G401 (cell line): Measurements from ENCODE around the gene TTLL12. TPM values are rescaled to one million over a fixed set of nuclear protein-coding genes. Genes with fewer than 3 reads are reported as not detected.
"Not testable (repeated sequence)": the region's sequence is repeated elsewhere in the genome, so short reads cannot be mapped to it uniquely, and the experiment has no call there.

Experiments
- DNase-seq: peaks from one replicate; pipeline ENCODE4 v3.0.0-alpha.2; 2015; ENCODE audit warnings: low spot score
- in situ Hi-C: cut with HindIII; loops from 2 replicates; pipeline ENCODE4 v1.10.0; 2016; ENCODE audit warnings: low sequenced_read_pairs, mixed read lengths
- total RNA-seq: library from RNA; depleted of rRNA; stranded (reverse); fragments of >200 nt; shearing (Covaris generic); gene quantifications from 2 replicates; pipeline ENCODE4 v1.2.3, GENCODE V29; 2014

TTLL12 gene
- total RNA-seq, 1 experiment from 2014 or later, result 97.9 TPM

GRCh38 chr22:43162412-43163150 is 24.4 kb downstream of the TTLL12 start:
- DNase-seq, result no peak
- in situ Hi-C loops, result no loop called here

- in situ Hi-C loops, result no loop called here
- DNase-seq, result no peak
These were observed 26.3 kb downstream of the TTLL12 start for GRCh38 chr22:43160497-43161126.

DNA sequence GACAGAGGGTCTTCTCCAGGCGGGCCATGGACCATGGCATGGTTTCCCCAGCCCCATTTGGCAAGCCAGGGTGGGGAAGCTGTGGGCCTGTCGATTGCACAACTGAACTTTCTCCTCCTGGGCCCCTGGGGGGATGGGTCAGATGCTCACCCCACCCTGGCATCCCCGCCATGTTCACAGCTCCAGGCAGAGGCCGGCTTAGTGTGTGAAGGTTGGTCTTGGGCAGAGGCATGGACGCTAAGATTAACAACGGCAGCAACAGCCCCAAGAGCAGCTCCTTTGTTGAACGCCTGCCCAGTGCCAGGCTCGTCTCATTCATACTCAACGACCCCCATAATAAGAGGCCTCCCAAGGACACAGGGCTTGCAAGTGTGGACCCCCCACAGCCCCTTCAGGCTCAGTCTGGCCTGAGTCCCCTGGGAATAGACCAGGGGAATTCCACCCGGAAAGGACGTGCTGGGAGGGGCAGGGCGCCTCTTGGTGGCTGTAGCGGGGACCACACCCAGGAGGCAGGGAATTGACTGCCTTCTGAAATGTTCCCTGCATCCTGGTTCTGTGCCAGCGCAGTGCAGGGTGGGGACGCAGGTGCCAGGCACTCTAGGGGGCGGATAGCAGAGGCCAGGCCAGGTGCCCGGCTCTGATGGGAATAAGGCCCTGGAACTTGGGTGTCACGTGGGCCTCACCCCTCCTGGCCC is 27.3 kb downstream of the TTLL12 start:
- no peak for DNase-seq
- in situ Hi-C loops, result no loop called here

GRCh38 chr22:43158778-43159483 is 28.0 kb downstream of the TTLL12 start:
- in situ Hi-C loops, result no loop called here
- DNase-seq, result no peak

DNA sequence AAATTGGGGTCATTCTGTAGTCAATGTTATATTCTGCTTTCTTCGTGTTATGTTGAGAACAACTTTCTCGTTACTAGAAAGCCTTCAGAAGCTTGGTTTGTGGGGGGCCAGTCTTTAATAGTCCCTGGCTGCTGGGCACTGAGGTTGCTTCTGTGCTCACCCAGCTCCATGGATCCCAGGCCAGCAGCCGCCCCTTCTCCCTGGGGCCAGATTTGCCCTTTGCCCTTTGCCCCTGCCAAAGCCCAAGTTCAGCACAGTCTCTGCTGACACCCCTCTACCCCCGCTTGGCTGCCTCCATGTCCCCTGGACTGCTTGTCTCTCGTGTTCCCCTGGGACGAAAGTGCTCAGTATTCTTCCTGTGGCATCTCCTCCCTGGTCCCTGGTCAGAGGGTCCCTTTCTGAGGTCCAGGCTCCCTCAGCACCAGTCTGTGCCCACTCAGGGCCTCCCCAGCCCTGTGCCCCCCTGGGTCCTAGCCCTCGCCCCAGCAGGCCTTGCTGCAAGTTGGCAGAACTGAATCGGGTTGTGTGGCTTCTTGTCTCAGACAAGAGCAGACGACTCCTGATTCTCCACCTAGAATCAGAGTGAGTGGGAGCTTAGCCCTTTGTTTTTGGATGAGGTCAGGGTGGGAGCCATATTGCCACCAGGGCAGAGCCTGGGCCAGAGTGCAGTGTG is 28.9 kb downstream of the TTLL12 start:
- DNase-seq, result no peak
- in situ Hi-C loops, result no loop called here

DNA sequence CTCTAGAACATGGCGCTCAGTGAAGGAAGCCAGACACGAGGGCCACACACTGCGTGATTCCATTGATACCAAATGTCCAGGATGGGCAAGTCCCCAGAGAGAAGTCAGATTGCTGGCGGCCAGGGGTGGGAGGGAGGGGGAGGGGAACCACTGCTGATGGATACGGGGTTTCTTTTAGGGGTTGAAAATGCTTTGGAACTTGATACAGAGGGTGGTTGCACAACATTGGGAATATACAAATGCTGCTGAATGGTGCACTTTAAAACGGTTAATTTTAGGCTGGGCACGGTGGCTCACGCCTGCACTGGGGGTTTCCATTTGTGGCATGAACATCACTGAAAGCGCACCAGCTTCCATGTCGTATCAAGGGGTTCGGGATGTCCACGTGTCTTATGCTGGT is 30.5 kb downstream of the TTLL12 start:
- no peak for DNase-seq
- in situ Hi-C loops, result no loop called here

- DNase-seq, result no peak
- in situ Hi-C loops, result no loop called here
These were observed 31.1 kb downstream of the TTLL12 start for GRCh38 chr22:43155789-43156188.

- in situ Hi-C loops, result no loop called here
- no peak for DNase-seq
These were observed 31.9 kb downstream of the TTLL12 start for GRCh38 chr22:43154887-43155536.

DNA sequence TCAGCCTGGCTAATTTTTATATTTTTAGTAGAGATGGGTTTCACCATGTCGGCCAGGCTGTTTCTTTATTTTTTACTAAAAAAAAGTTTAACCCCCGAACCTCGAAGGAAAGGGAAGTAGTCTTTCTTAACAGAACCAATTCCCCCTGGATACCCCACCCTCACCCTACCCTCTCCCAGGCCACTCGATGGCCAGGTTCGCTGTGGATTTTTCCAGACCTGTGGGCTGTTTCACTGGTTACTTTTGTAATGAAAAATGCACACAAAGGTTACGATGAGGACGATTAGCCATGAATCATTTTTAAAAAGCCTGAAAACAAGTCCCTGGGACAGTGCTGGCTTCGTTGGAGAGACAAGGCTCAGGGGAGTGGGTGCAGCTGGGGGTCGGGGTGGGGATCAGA is 33.0 kb downstream of the TTLL12 start:
- DNase-seq, result no peak
- in situ Hi-C loops, result no loop called here

DNA sequence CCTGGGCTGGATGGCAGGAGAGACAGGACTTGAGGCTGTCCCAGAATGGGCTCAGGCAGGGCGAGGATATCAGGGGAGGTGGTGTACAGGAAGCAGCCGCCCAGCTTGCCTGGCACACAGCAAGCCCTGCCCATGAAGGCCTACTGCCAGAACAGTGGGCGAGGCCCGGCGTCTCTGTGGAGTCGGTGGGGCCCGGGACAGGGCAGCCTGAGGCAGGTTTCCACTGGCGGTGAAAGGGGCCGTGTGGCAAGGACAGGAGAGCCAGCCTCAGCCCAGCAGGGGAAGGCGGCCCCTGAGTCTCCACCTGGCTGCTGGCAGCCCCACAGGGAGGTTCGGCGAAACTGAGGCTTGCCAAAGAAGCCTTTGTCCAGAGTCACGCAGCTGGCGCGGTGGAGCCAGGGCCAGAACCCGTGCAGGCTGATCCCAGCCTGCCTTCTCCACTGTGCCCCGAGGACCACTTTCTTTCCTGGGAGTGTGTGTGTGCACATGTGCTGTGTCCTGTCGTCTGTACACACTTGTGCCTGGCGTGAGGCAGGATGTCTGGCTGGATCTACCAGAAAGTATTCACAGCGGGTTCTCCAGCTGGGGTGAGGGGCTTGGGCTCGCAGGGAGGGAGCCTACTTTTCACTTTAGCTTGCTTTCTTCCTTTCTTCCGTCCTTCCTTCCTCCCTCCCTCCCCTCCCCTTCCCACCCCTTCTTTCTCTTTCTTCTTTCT is 34.4 kb downstream of the TTLL12 start:
- DNase-seq, result no peak
- in situ Hi-C loops, result no loop called here

- DNase-seq, result no peak
- in situ Hi-C loops, result no loop called here
These were observed 35.0 kb downstream of the TTLL12 start for GRCh38 chr22:43152003-43152356.

- DNase-seq, result no peak
- in situ Hi-C loops, result no loop called here
These were observed 35.5 kb downstream of the TTLL12 start, which contains the start of gene TSPO for GRCh38 chr22:43151251-43152002. TSPO (plus strand) TSS chr22:43151559; CDS start chr22:43159239, 7,680 bp downstream.

- no peak for DNase-seq
- in situ Hi-C loops, result no loop called here
These were observed 36.2 kb downstream of the TTLL12 start for GRCh38 chr22:43150731-43151206.

DNA sequence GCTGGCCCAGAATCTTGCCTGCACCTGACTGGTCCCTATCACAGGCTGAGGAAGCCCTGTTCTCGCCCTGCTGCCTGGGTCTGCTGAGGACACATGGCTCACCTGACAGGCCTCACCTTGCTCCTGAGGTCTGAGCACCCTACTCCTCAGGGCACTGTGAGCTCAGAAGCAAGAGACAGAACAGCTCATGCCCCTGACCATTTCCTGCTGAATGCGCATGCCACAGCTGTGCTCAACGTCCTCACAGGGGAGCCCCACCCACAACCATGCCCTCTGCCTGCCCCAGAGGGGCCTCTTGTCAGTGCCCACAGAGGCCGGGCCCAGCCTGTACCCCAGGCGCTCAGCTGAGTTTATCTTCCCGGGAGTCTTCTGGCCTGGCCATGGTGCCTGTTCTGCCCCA is 38.4 kb downstream of the TTLL12 start:
- no peak for DNase-seq
- in situ Hi-C loops, result no loop called here

DNA sequence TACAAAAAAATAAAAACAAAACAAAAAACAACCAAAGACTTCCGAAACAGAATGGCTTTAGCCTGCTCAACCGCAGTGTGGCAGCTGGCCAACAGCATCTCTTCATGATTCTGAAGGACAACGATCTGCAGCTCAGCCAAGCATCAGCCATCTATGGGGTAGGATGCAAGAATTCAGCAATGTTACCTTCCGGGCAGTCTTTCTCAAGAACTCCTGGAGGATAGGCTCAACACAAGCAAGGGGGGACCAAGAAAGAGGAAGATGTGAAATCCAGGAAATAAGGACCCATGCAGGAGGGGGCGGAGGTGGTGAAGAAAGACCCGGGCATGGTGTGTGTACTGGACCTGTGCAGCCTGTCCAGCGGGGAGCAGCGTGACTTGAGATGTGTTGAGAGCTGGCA is 39.1 kb downstream of the TTLL12 start:
- DNase-seq, result no peak
- in situ Hi-C loops, result no loop called here

DNA sequence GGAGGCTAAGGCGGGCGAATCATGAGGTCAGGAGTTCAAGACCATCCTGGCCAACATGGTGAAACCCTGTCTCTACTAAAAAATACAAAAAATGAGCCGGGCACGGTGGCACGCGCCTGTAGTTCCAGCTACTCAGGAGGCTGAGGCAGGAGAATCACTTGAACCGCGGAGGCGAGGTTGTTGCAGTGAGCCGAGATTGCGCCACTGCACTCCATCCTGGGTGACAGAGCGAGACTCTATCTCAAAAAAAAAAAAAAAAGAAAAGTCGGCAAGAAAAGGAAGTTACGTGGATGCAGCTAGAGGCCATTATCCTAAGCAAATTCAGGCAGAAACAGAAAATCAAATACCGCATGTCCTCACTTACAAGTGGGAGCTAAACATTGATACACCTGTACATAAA is 40.6 kb downstream of the TTLL12 start:
- in situ Hi-C loops, DNase-seq: not testable (repeated sequence)

DNA sequence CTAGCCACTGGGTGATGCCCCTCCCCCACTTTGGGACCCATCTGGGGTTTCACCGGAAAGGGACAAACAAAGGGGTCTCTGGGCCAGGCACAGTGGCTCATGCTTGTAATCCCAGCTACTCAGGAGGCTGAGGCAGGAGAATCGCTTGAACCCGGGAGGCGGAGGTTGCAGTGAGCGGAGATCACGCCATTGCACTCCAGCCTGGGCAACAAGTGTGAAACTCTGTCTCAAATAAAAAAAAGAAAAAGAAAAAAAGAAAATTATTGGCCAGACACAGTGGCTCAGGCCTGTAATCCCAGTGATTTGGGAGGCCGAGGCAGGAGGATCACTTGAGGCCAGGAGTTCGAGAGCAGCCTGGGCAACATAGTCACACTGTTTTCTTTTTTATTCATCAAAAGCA is 41.6 kb downstream of the TTLL12 start:
- in situ Hi-C loops, DNase-seq: not testable (repeated sequence)
